ENCODE measurements around the gene RBMS1.

The RBMS1 gene

GRCh38 chr2:160407393-160408172 lies 86.0 kb downstream of the RBMS1 start:
- Mint-ChIP-seq H3K27ac (ENCODE audit: low read depth) (peak overlapping the region; percentile 95), H3K27me3 (no peaks in the 10 kb centered on the region), H3K4me3 (peak overlapping the region; percentile 90), H3K36me3 (ENCODE audit: insufficient read depth) (peaks cover 16% of the 10 kb centered on the region), H3K9me3 (no peaks in the 10 kb centered on the region), H3K4me1 (peaks cover 77% of the 10 kb centered on the region)
- DNase-seq (ENCODE audit: low spot score in 2 of 2) (peak; percentile 48 to 51), ATAC-seq (replicated peaks; ENCODE audit: extremely low read depth, poor library complexity, severe bottlenecking) (peak; percentile 41)

DNA sequence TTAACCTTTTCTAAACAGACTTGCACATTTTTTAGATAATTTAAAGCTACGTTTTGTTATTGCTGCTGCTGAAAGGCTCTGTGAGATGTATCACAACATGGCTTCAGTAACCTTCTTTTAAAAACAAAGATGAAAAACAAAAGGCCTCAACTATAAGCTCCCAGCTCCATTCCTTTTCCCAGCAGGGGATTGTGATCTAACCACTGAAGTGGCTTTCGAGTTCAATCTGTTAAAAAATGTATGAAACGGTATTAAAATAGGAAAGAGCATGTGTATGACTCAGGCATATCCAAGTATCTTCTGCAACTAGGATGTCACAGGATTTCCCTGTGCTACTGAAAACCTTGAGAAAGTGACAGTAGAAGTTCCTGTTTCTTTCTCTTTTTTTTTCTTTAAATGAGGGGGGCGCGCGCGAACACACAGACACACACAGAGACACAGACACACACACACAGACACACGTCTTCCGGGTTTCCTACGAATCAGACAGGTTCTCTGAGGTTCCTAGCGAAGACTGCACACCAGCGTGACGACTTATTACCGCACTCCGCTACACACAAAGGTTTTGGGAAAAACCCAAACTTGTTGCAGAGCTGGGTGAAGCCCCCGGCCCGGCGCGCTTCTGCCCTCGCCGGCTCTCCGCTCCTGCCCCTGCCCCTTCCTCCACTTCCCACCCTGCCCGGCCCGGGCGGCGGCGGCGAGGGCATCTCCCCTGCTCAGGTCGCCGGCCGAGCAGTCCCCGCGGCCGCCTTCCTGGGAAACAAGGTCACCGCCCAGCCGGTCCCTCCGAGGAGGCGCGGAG lies 86.8 kb downstream of the RBMS1 start:
- H3K27ac Mint-ChIP-seq (ENCODE audit: low read depth) = peak overlapping the region; percentile 85

GRCh38 chr2:160405077-160405867 lies 88.3 kb downstream of the RBMS1 start:
- Mint-ChIP-seq H3K9me3 (no peaks in the 10 kb centered on the region), H3K4me3 (peak overlapping the region; percentile 90), H3K27me3 (no peaks in the 10 kb centered on the region), H3K36me3 (ENCODE audit: insufficient read depth) (peaks cover 16% of the 10 kb centered on the region), H3K4me1 (peaks cover 68% of the 10 kb centered on the region), H3K27ac (ENCODE audit: low read depth) (peak overlapping the region; percentile 85)
- ATAC-seq (replicated peaks; ENCODE audit: extremely low read depth, poor library complexity, severe bottlenecking) (no peak), DNase-seq (ENCODE audit: low spot score in 2 of 2) (no peak)

More for the DNA sequence above, 86.8 kb downstream of the RBMS1 start:
- Mint-ChIP-seq H3K4me3 (peak overlapping the region; percentile 90), H3K36me3 (ENCODE audit: insufficient read depth) (peaks cover 17% of the 10 kb centered on the region), H3K27me3 (no peaks in the 10 kb centered on the region), H3K4me1 (peaks cover 77% of the 10 kb centered on the region), H3K9me3 (no peaks in the 10 kb centered on the region)
- ATAC-seq (replicated peaks; ENCODE audit: extremely low read depth, poor library complexity, severe bottlenecking) (peak; percentile 82), DNase-seq (ENCODE audit: low spot score in 2 of 2) (peak; percentile 51 to 78)

- H3K36me3 Mint-ChIP-seq (ENCODE audit: insufficient read depth) = peaks cover 12% of the 10 kb centered on the region
- no peak for DNase-seq (ENCODE audit: low spot score in 2 of 2)
These were observed 90.3 kb downstream of the RBMS1 start for GRCh38 chr2:160402997-160403979.

GRCh38 chr2:160402501-160402900 lies 91.1 kb downstream of the RBMS1 start:
- Mint-ChIP-seq H3K36me3 (ENCODE audit: insufficient read depth) (peaks cover 10% of the 10 kb centered on the region), H3K9me3 (no peaks in the 10 kb centered on the region), H3K4me1 (peaks cover 51% of the 10 kb centered on the region), H3K27me3 (no peaks in the 10 kb centered on the region), H3K27ac (ENCODE audit: low read depth) (peak overlapping the region; percentile 70), H3K4me3 (peak overlapping the region; percentile 90)
- no peak for DNase-seq (ENCODE audit: low spot score in 2 of 2)
- ATAC-seq (replicated peaks; ENCODE audit: extremely low read depth, poor library complexity, severe bottlenecking) = no peak

More at GRCh38 chr2:160402997-160403979, 90.3 kb downstream of the RBMS1 start:
- H3K4me3 Mint-ChIP-seq = peak overlapping the region; percentile 90
- peaks cover 56% of the 10 kb centered on the region for H3K4me1 Mint-ChIP-seq
- H3K27me3 Mint-ChIP-seq = no peaks in the 10 kb centered on the region
- no peak for ATAC-seq (replicated peaks; ENCODE audit: extremely low read depth, poor library complexity, severe bottlenecking)
- H3K27ac Mint-ChIP-seq (ENCODE audit: low read depth) = peak overlapping the region; percentile 70
- H3K9me3 Mint-ChIP-seq = no peaks in the 10 kb centered on the region

GRCh38 chr2:160401895-160402294 lies 91.7 kb downstream of the RBMS1 start:
- ATAC-seq (replicated peaks; ENCODE audit: extremely low read depth, poor library complexity, severe bottlenecking) = no peak
- H3K4me1 Mint-ChIP-seq = peaks cover 51% of the 10 kb centered on the region

DNA sequence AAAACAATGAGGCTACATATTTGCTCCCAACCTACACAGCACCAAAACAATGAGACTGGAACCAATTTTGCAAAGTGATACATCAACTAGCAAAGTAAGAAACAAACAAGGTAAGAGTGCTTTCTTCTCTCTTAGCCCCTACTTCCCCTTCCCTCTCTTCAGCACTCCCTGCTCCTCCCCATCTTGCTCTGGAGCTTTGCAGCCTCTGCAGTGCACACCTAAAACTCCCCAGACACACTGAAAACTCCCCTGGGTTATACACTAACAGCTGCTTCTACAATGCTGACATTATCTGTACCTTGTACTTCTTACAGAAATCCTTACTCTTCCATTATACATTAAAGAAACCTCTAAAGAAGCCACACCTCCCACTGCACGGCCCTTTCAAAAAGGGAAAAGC lies 93.7 kb downstream of the RBMS1 start:
- Mint-ChIP-seq H3K27ac (ENCODE audit: low read depth) (no peak overlapping the region), H3K27me3 (no peaks in the 10 kb centered on the region), H3K9me3 (no peaks in the 10 kb centered on the region), H3K4me3 (no peak overlapping the region), H3K36me3 (ENCODE audit: insufficient read depth) (peaks cover 6% of the 10 kb centered on the region), H3K4me1 (peaks cover 40% of the 10 kb centered on the region)
- DNase-seq (ENCODE audit: low spot score in 2 of 2) (no peak), ATAC-seq (replicated peaks; ENCODE audit: extremely low read depth, poor library complexity, severe bottlenecking) (no peak)

More at GRCh38 chr2:160401895-160402294, 91.7 kb downstream of the RBMS1 start:
- no peak for DNase-seq (ENCODE audit: low spot score in 2 of 2)
- H3K27me3 Mint-ChIP-seq = no peaks in the 10 kb centered on the region
- peak overlapping the region; percentile 70 for H3K27ac Mint-ChIP-seq (ENCODE audit: low read depth)
- H3K9me3 Mint-ChIP-seq = no peaks in the 10 kb centered on the region
- H3K4me3 Mint-ChIP-seq = peak overlapping the region; percentile 90
- H3K36me3 Mint-ChIP-seq (ENCODE audit: insufficient read depth) = peaks cover 7% of the 10 kb centered on the region

DNA sequence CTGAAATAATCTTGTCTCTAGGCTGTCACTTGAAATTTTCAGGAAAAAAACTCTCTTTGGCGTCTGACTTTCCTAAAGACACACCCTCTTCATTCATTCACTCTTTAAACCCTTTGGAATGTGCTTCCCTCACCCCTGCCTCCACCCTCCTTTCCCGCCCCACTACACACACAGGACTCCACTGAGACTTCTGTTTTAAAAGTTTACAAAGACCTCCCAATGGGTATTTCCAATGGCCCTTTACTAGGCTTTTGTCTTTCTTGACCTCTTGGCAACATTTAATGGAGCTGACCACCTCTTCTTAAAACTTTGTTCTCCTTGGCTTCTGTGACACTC lies 96.1 kb downstream of the RBMS1 start:
- no peak for ATAC-seq (replicated peaks; ENCODE audit: extremely low read depth, poor library complexity, severe bottlenecking)

GRCh38 chr2:160394153-160394552 lies 99.5 kb downstream of the RBMS1 start:
- Mint-ChIP-seq H3K4me1 (peaks cover 53% of the 10 kb centered on the region), H3K9me3 (no peaks in the 10 kb centered on the region), H3K27me3 (no peaks in the 10 kb centered on the region), H3K27ac (ENCODE audit: low read depth) (no peak overlapping the region), H3K36me3 (ENCODE audit: insufficient read depth) (peaks cover 4% of the 10 kb centered on the region), H3K4me3 (peak overlapping the region; percentile 63)
- DNase-seq (ENCODE audit: low spot score in 2 of 2) (no peak), ATAC-seq (replicated peaks; ENCODE audit: extremely low read depth, poor library complexity, severe bottlenecking) (peak; percentile 99)

More for the DNA sequence above, 96.1 kb downstream of the RBMS1 start:
- Mint-ChIP-seq H3K4me3 (no peak overlapping the region), H3K4me1 (peaks cover 36% of the 10 kb centered on the region), H3K27me3 (no peaks in the 10 kb centered on the region), H3K9me3 (no peaks in the 10 kb centered on the region), H3K36me3 (ENCODE audit: insufficient read depth) (peaks cover 6% of the 10 kb centered on the region), H3K27ac (ENCODE audit: low read depth) (no peak overlapping the region)
- no peak for DNase-seq (ENCODE audit: low spot score in 2 of 2)

DNA sequence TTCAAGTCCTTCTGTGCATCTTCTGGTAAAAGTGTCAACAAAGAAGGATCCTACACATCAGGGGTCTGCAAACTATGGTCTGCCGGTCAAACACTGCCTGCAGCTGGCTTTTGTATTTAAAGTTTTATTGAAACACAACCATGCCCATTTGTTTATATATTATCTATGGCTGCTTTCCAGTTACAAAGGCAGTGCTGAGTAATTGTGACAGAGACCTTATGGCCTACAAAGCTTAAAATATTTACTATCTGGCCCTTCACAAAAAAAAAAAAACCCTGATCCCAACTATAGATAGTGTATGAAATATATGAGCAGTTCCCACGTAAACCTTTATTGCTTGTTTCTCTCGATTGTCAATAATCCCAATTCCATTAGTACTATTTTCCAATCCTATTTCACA lies 101.4 kb downstream of the RBMS1 start:
- DNase-seq (ENCODE audit: low spot score in 2 of 2) (no peak), ATAC-seq (replicated peaks; ENCODE audit: extremely low read depth, poor library complexity, severe bottlenecking) (no peak)
- H3K27ac Mint-ChIP-seq (ENCODE audit: low read depth) = no peak overlapping the region
- H3K4me3 Mint-ChIP-seq = no peak overlapping the region
- peaks cover 8% of the 10 kb centered on the region for H3K36me3 Mint-ChIP-seq (ENCODE audit: insufficient read depth)
- H3K27me3 Mint-ChIP-seq = no peaks in the 10 kb centered on the region
- H3K4me1 Mint-ChIP-seq = peaks cover 72% of the 10 kb centered on the region
- no peaks in the 10 kb centered on the region for H3K9me3 Mint-ChIP-seq

DNA sequence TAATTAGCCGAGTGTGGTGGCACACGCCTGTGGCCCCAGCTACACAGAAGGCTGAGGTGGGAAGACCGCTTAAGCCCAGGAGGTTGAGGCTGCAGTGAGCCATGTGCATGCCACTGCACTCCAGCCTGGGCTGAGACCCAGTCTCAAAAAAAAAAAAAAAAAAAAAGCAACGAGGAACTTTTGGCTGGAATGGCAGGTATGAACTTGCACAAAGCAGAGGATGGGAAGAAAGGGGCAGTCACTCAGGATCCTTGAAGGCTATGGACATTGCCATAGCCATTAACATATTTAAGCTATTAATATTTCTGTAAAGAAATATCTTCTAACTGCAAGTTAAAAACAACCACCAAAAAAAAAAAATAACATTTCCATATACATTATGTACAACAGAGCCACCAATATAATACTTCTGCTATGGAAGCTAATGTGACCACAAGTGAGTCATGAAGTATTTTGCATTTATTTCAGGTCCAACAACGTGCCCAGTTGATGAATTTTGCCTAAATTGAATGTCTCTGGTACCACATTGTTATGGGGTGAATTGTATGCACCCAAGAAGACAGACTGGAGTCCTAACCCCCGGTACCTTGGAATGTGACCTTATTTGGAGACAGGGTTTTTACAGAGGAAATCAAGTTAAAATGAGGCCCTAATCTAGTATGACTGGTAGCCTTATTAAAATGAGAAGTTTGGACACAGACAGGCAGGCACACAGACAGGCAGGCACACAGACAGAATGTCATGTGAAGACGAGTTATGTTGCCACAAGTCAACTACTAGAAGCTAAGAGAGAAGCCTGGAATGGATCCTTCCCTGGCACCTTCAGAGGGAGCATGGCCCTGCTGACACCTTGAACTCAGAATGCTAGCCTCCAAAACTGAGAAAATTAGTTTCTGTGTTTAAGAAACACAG lies 102.8 kb downstream of the RBMS1 start:
- H3K27ac Mint-ChIP-seq (ENCODE audit: low read depth) = peak overlapping the region; percentile 14
- peak overlapping the region; percentile 45 for H3K4me3 Mint-ChIP-seq
- DNase-seq (ENCODE audit: low spot score in 2 of 2) = no peak
- peaks cover 79% of the 10 kb centered on the region for H3K4me1 Mint-ChIP-seq
- H3K36me3 Mint-ChIP-seq (ENCODE audit: insufficient read depth) = peaks cover 8% of the 10 kb centered on the region
- no peak for ATAC-seq (replicated peaks; ENCODE audit: extremely low read depth, poor library complexity, severe bottlenecking)
- no peaks in the 10 kb centered on the region for H3K9me3 Mint-ChIP-seq
- H3K27me3 Mint-ChIP-seq = no peaks in the 10 kb centered on the region

Data from central memory CD8-positive, alpha-beta T cell (primary cell).